GM12878 (cell line): Measurements from ENCODE around the gene GJB6. TPM values are rescaled to one million over a fixed set of nuclear protein-coding genes. Genes with fewer than 3 reads are reported as not detected.

Source experiments
- ATAC-seq: fragments of 200-7000 bp; cut with Tn5 transposase; 3 replicates; pipeline ENCODE4 v1.9.1; 2020; ENCODE audit warnings: mild to moderate bottlenecking, moderate library complexity
- BruUV-seq: library from RNA; stranded (reverse); fragments of 400-500 nt; replicated peaks from 2 replicates; lab custom pipeline; 2021; lab: Mats Ljungman, UMichigan
- CTCF ChIA-PET: fragments of 300-600 bp; sonication (Branson Sonifier 250); formaldehyde crosslinking; extraction: SDS; loops from one replicate; lab custom pipeline; 2021; ENCODE audit warnings: inconsistent platforms; lab: Yijun Ruan, JAX
- POLR2A ChIA-PET: fragments of 350-600 bp; formaldehyde crosslinking; extraction: SDS; loops from one replicate; lab custom pipeline; 2021; ENCODE audit warnings: inconsistent platforms; lab: Charles Lee
- RAD21 ChIA-PET: fragments of 300-600 bp; sonication (Branson Sonifier 250); formaldehyde crosslinking; loops from one replicate; lab custom pipeline; 2023; ENCODE audit warnings: antibody characterized with exemption; ENCODE audit not compliant: unreplicated experiment; lab: Charles Lee
- SMC1A ChIA-PET: fragments of 300-600 bp; sonication (Branson Sonifier 250); formaldehyde crosslinking; loops from one replicate; lab custom pipeline; 2023; ENCODE audit not compliant: unreplicated experiment, uncharacterized antibody; lab: Charles Lee
- DNase-seq: peaks from one replicate; pipeline ENCODE4 v3.0.0-alpha.2; 2011; ENCODE audit warnings: low read depth, low spot score
- FAIRE-seq: peaks from 3 replicates; lab custom pipeline; 2011; peaks lifted over from hg19 to GRCh38; lab: Jason Lieb, UNC
- H2AFZ ChIP-seq: 2 replicates; pipeline ENCODE4 v1.6.0; 2011; ENCODE audit warnings: low read depth, low read length, control low read depth; ENCODE audit not compliant: control insufficient read depth
- H3K27ac ChIP-seq: 2 replicates; pipeline ENCODE4 v1.5.1; 2011; ENCODE audit warnings: control low read depth; ENCODE audit not compliant: control insufficient read depth, insufficient read depth
- H3K27me3 ChIP-seq, 2 experiments: replicated peaks in 1 of 2; 2 replicates each; pipeline versions ENCODE4 v1.6.0 to v1.6.1; 2011; ENCODE audit warnings: low read length in 1 of 2; ENCODE audit not compliant: control insufficient read depth in 2 of 2, insufficient read depth in 2 of 2
- H3K36me3 ChIP-seq, 2 experiments: 2 replicates each; pipeline ENCODE4 v1.5.1; 2011; ENCODE audit warnings: low read length in 1 of 2; ENCODE audit not compliant: control insufficient read depth in 2 of 2, insufficient read depth in 2 of 2
- H3K4me1 ChIP-seq: 2 replicates; pipeline ENCODE4 v1.6.1; 2011; ENCODE audit warnings: mild to moderate bottlenecking, low read length, moderate library complexity, mixed read lengths; ENCODE audit not compliant: control insufficient read depth, insufficient read depth
- H3K4me2 ChIP-seq: 2 replicates; pipeline ENCODE4 v1.6.0; 2011; ENCODE audit warnings: control low read depth; ENCODE audit not compliant: control insufficient read depth, insufficient read depth
- H3K4me3 ChIP-seq: fragments of 200-600 bp; sonication (generic); 2 replicates; pipeline ENCODE4 v1.5.1; 2016
- H3K79me2 ChIP-seq: 2 replicates; pipeline ENCODE4 v1.6.0; 2011; ENCODE audit warnings: low read length; ENCODE audit not compliant: control insufficient read depth, insufficient read depth
- H3K9ac ChIP-seq: 2 replicates; pipeline ENCODE4 v1.8.0; 2011; ENCODE audit warnings: low read length, control low read depth, mixed read lengths; ENCODE audit not compliant: control insufficient read depth, insufficient read depth
- H3K9me3 ChIP-seq: replicated peaks from 3 replicates; pipeline ENCODE4 v1.5.1; 2011; ENCODE audit warnings: mild to moderate bottlenecking, low read length; ENCODE audit not compliant: control insufficient read depth, insufficient read depth
- H4K20me1 ChIP-seq: 2 replicates; pipeline ENCODE4 v1.6.0; 2011; ENCODE audit not compliant: control insufficient read depth, insufficient read depth
- CREM ChIP-seq: IDR thresholded peaks from 2 replicates; pipeline ENCODE4 v1.6.1; 2014; ENCODE audit warnings: antibody characterized with exemption, low read depth
- EP300 ChIP-seq, 2 experiments: fragments of 150-350 bp in 1 of 2; IDR thresholded peaks; 2 replicates each; pipeline ENCODE4 v1.6.1; 2011 to 2012; ENCODE audit warnings: low read depth in 2 of 2, low read length in 2 of 2, borderline replicate concordance in 1 of 2, improper control_type of control experiment in 1 of 2, inconsistent platforms in 1 of 2; ENCODE audit not compliant: control insufficient read depth in 1 of 2
- POLR2AphosphoS2 ChIP-seq: IDR thresholded peaks from 2 replicates; pipeline ENCODE4 v1.6.1; 2011; ENCODE audit warnings: low read depth, mild to moderate bottlenecking, low read length, improper control_type of control experiment, moderate library complexity
- TCF3 ChIP-seq: IDR thresholded peaks from 2 replicates; pipeline ENCODE4 v1.6.1; 2012; ENCODE audit warnings: low read depth, mild to moderate bottlenecking, low read length, borderline replicate concordance; ENCODE audit not compliant: insufficient read depth
- ZBTB11 ChIP-seq: fragments of 450-650 bp; formaldehyde crosslinking; IDR thresholded peaks from 2 replicates; pipeline ENCODE4 v1.5.0; 2022; ENCODE audit warnings: mild to moderate bottlenecking, missing genetic modification characterization
- WGBS: methylation state at CpG from one replicate; pipeline ENCODE4 v1.1.6; 2016; ENCODE audit warnings: low lambda C conversion rate; ENCODE audit not compliant: insufficient replicate concordance, insufficient coverage; ENCODE audit errors: missing lambda C conversion rate; 5-methylcytosine and 5-hydroxymethylcytosine counted together
- in situ Hi-C: fragments of 300-500 bp; cut with MboI; formaldehyde crosslinking; loops from 9 replicates; pipeline ENCODE4 v1.14.3; 2018; ENCODE audit warnings: mixed read lengths
- intact Hi-C: fragments of 100-400 bp; cut with micrococcal nuclease; formaldehyde crosslinking; loops from one replicate; pipeline ENCODE4 v1.14.2; 2022; ENCODE audit not compliant: unreplicated experiment
- polyA plus RNA-seq, 11 experiments: library from polyadenylated mRNA; depleted of rRNA in 4 of 11; unstranded in 6 of 11; stranded (reverse) in 5 of 11; fragments of >200 nt; fragmentation: Nextera tagmentation in 4 of 11; fragmentation: Illumina TruSeq in 1 of 11; extraction: Ambion mirVana in 4 of 11; extraction: Trizol in 1 of 11; gene quantifications; 1 replicate in 1 of 11; 2 replicates in 10 of 11; pipeline versions ENCODE4 v1.2.1 to v1.2.3, GENCODE V29; 2011 to 2016; ENCODE audit warnings: inconsistent platforms in 2 of 11, missing spikeins in 2 of 11, low read depth in 1 of 11
- total RNA-seq, 4 experiments: library from RNA; depleted of rRNA in 3 of 4; stranded (reverse); fragments of >200 nt in 3 of 4; fragmentation: Illumina TruSeq in 1 of 4; extraction: Trizol in 1 of 4; gene quantifications; 2 replicates each; pipeline versions ENCODE4 v1.2.1 to v1.2.3, GENCODE V29; 2013 to 2021

Gene GJB6
- total and polyA plus RNA-seq, 10 of the 15 experiments (the other 5 are each of a cell fraction or from before 2014, with no cell fraction given): 0.03 TPM; not detected in 9

DNA sequence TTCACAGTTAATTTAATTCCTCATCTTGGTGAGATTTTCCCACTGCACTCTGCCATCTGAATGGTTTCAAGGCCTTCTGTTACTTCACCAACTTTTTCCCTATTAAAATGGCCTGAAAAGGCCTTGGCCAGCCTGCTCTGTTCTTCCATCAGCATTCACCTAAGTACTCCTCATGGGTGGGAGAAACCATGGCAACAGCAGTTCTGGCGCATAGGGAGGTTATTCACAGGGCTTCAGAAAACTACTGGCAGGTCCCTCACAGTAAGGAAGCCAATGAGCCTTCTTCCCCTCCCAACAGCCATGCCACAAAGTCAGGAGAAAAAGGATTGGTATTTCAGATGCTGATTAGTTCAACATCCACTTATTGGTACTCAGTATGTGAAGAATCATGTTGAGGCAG lies 22.2 kb downstream of the GJB6 start (continued):
- TF ChIP-seq EP300 (IDR thresholded peaks at IDR 0.05; ENCODE audit: borderline replicate concordance in 1 of 2, control insufficient read depth in 1 of 2, low read depth in 2 of 2, low read length in 2 of 2): no peak
- TF ChIP-seq, all 136 proteins: peak for 0

DNA sequence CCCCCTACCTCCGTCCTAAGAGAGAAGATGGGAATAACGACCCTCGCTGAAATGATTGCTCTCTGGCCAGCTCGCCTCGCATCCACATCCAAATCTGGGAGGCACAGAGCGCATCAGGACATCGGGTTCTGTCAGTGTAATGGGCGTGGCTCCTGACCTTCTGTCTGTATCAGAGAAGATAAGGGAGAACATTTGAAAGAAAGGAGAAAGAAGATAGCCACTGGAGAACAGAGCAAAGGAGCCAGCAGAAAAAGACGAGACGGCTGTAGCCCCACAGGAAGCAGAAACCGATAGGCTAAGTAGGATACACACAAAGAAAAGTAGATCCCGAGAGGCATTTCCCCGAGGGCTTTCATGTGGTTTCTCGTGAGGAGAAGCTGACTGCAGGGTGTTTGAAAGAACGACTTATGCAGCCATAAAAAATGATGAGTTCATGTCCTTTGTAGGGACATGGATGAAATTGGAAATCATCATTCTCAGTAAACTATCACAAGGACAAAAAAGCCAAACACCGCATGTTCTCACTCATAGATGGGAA lies 25.4 kb downstream of the GJB6 start:
- TF ChIP-seq TCF3 (no peak), CREM (no peak), POLR2AphosphoS2 (no peak), ZBTB11 (CRISPR knock-in tag) (no peak)
- no peak overlapping the region for H2AFZ ChIP-seq
- H3K36me3 ChIP-seq: no peaks in the 10 kb centered on the region
- ChIA-PET RAD21 (no interaction called here), POLR2A (no interaction called here), CTCF (no interaction called here), SMC1A (no interaction called here)
- no peak overlapping the region for H3K4me2 ChIP-seq
- no peaks in the 10 kb centered on the region for H3K4me1 ChIP-seq
- no peak overlapping the region for H3K27ac ChIP-seq
- in situ Hi-C loops: no loop called here
- intact Hi-C loops: no loop called here
- H3K9me3 ChIP-seq: no peaks in the 10 kb centered on the region
- no peaks in the 10 kb centered on the region for H3K79me2 ChIP-seq
- no peak for DNase-seq
- ATAC-seq: no peak
- no peak overlapping the region for H3K4me3 ChIP-seq
- H3K27me3 ChIP-seq: peaks cover 0 to 1% of the 10 kb centered on the region in 2 experiments; a peak in 1 of 4 replicates
- no peaks in the 10 kb centered on the region for H4K20me1 ChIP-seq
- no peak for FAIRE-seq
- WGBS: 43% methylated on average over 16 of the region's 16 CpGs
- no peak overlapping the region for H3K9ac ChIP-seq
- BruUV-seq: no TSS peak
